A549 (cell line): ENCODE data around the gene BCL11B. TPM values are rescaled to one million over a fixed set of nuclear protein-coding genes. Genes with fewer than 3 reads are reported as not detected.

ENCODE experiments used
- ATAC-seq, 2 experiments: fragments of 200-7000 bp in 1 of 2; fragments of >200 bp in 1 of 2; cut with Nextera tagmentation in 1 of 2; cut with Tn5 transposase in 1 of 2; 3 replicates each; pipeline versions ENCODE4 v1.8.0 to v1.9.1; 2018 to 2020; ENCODE audit warnings: mild to moderate bottlenecking in 1 of 2, moderate library complexity in 1 of 2
- CTCF ChIA-PET: fragments of 300-600 bp; sonication (Branson Sonifier 250); formaldehyde crosslinking; extraction: SDS; loops from one replicate; lab custom pipeline; 2021; ENCODE audit warnings: antibody characterized with exemption, inconsistent platforms; lab: Yijun Ruan, JAX
- POLR2A ChIA-PET: fragments of 350-600 bp; formaldehyde crosslinking; extraction: SDS; loops from one replicate; lab custom pipeline; 2021; ENCODE audit warnings: antibody characterized with exemption, inconsistent platforms; lab: Yijun Ruan, JAX
- DNase-seq, 2 experiments: peaks; one replicate each; pipeline versions ENCODE4 v3.0.0 to v3.0.0-alpha.2; 2011 to 2016; ENCODE audit warnings: low read depth in 1 of 2, low spot score in 1 of 2
- FAIRE-seq: peaks from 2 replicates; lab custom pipeline; 2011; peaks lifted over from hg19 to GRCh38; lab: Jason Lieb, UNC
- H3K27ac ChIP-seq, 2 experiments: fragments of >200 bp; sonication (Bioruptor Twin); formaldehyde crosslinking; 3 replicates each; pipeline ENCODE4 v1.5.1; 2016 to 2017
- H3K4me1 ChIP-seq: fragments of >200 bp; sonication (Bioruptor Twin); formaldehyde crosslinking; 3 replicates; pipeline ENCODE4 v1.6.1; 2016
- H3K4me2 ChIP-seq: fragments of >200 bp; sonication (Bioruptor Twin); formaldehyde crosslinking; 3 replicates; pipeline ENCODE4 v1.6.1; 2016
- H3K4me3 ChIP-seq: fragments of >200 bp; sonication (Bioruptor Twin); formaldehyde crosslinking; 3 replicates; pipeline ENCODE4 v1.5.1; 2016
- H3K9me3 ChIP-seq: fragments of >200 bp; sonication (Bioruptor Twin); formaldehyde crosslinking; 3 replicates; pipeline ENCODE4 v1.6.1; 2016
- ATOH8 ChIP-seq: fragments of 250-450 bp; sonication (Bioruptor Pico); IDR thresholded peaks from 2 replicates; pipeline ENCODE4 v1.5.0; 2020; ENCODE audit warnings: low read depth, mild to moderate bottlenecking, moderate library complexity
- BHLHE40 ChIP-seq: IDR thresholded peaks from 2 replicates; pipeline ENCODE4 v1.6.1; 2012; ENCODE audit warnings: low read depth, low read length, inconsistent platforms
- CBX8 ChIP-seq: fragments of 200-600 bp; sonication (generic); IDR thresholded peaks from 2 replicates; pipeline ENCODE4 v1.6.1; 2016
- CHD2 ChIP-seq: fragments of 150-350 bp; IDR thresholded peaks from 2 replicates; pipeline ENCODE4 v1.6.1; 2014; ENCODE audit warnings: low read length; ENCODE audit not compliant: partially characterized antibody
- EHF ChIP-seq: fragments of 250-450 bp; sonication (Bioruptor Pico); IDR thresholded peaks from 2 replicates; pipeline ENCODE4 v1.5.0; 2020; ENCODE audit warnings: mild to moderate bottlenecking
- FOSB ChIP-seq: fragments of 250-450 bp; sonication (Bioruptor Pico); IDR thresholded peaks from 2 replicates; pipeline ENCODE4 v1.5.0; 2020; ENCODE audit warnings: mild to moderate bottlenecking, moderate library complexity
- HEYL ChIP-seq: fragments of 250-450 bp; sonication (Bioruptor Pico); IDR thresholded peaks from 2 replicates; pipeline ENCODE4 v1.8.0; 2021; ENCODE audit warnings: mild to moderate bottlenecking, moderate library complexity
- HMGXB4 ChIP-seq: fragments of 250-450 bp; sonication (Bioruptor Pico); IDR thresholded peaks from 2 replicates; pipeline ENCODE4 v1.5.0; 2021; ENCODE audit warnings: mild to moderate bottlenecking, moderate library complexity, borderline replicate concordance
- JUNB ChIP-seq: fragments of >200 bp; sonication (Bioruptor Twin); formaldehyde crosslinking; IDR thresholded peaks from 2 replicates; pipeline ENCODE4 v1.6.1; 2016
- KDM1A ChIP-seq: fragments of 200-600 bp; sonication (generic); IDR thresholded peaks from 2 replicates; pipeline ENCODE4 v1.6.1; 2016; ENCODE audit warnings: low read depth, mild to moderate bottlenecking
- KDM5A ChIP-seq: fragments of 200-600 bp; sonication (generic); IDR thresholded peaks from 2 replicates; pipeline ENCODE4 v1.6.1; 2016; ENCODE audit warnings: antibody characterized with exemption, mild to moderate bottlenecking
- MAFK ChIP-seq: fragments of 450-650 bp; IDR thresholded peaks from 2 replicates; pipeline ENCODE4 v1.6.1; 2014; ENCODE audit not compliant: partially characterized antibody
- MAZ ChIP-seq: fragments of 150-350 bp; IDR thresholded peaks from 2 replicates; pipeline ENCODE4 v1.6.1; 2014; ENCODE audit warnings: antibody characterized with exemption, low read depth, low read length, borderline replicate concordance
- NFE2L2 ChIP-seq: fragments of 150-350 bp; conservative IDR thresholded peaks from 2 replicates; pipeline ENCODE4 v1.6.1; 2014; ENCODE audit warnings: low read length
- NPAS2 ChIP-seq: fragments of 250-450 bp; sonication (Bioruptor Pico); IDR thresholded peaks from 2 replicates; pipeline ENCODE4 v1.8.0; 2022; ENCODE audit warnings: mild to moderate bottlenecking, moderate library complexity, borderline replicate concordance
- POLR2A ChIP-seq: IDR thresholded peaks from 2 replicates; pipeline ENCODE4 v1.6.1; 2012; ENCODE audit warnings: mild to moderate bottlenecking, low read length
- RFX5 ChIP-seq: fragments of 450-650 bp; IDR thresholded peaks from 2 replicates; pipeline ENCODE4 v1.7.1; 2014; ENCODE audit warnings: antibody characterized with exemption, mild to moderate bottlenecking, moderate library complexity
- RNF2 ChIP-seq: fragments of 200-600 bp; sonication (generic); IDR thresholded peaks from 2 replicates; pipeline ENCODE4 v1.6.1; 2016; ENCODE audit warnings: low read depth, mild to moderate bottlenecking, antibody characterized with exemption, moderate library complexity, borderline replicate concordance
- SMC3 ChIP-seq: fragments of >200 bp; sonication (Bioruptor Twin); formaldehyde crosslinking; IDR thresholded peaks from 3 replicates; pipeline ENCODE4 v1.6.1; 2018; ENCODE audit warnings: inconsistent platforms
- TP53 ChIP-seq: fragments of 250-450 bp; sonication (Bioruptor Pico); IDR thresholded peaks from 2 replicates; pipeline ENCODE4 v1.5.0; 2021; ENCODE audit warnings: mild to moderate bottlenecking, moderate library complexity
- ZSCAN20 ChIP-seq: fragments of 250-450 bp; sonication (Bioruptor Pico); IDR thresholded peaks from 2 replicates; pipeline ENCODE4 v1.8.0; 2022; ENCODE audit warnings: mild to moderate bottlenecking, moderate library complexity
- WGBS: methylation state at CpG from one replicate; pipeline ENCODE4 v1.1.6; 2017; ENCODE audit errors: missing lambda C conversion rate; 5-methylcytosine and 5-hydroxymethylcytosine counted together
- polyA plus RNA-seq, 4 experiments: library from polyadenylated mRNA; depleted of rRNA in 3 of 4; stranded (reverse); fragments of >200 nt; fragmentation: RNase III in 1 of 4; extraction: RNeasy Plus Mini Kit Qiagen cat#74134 plus additional on column Dnase treatment in 1 of 4; gene quantifications; 2 replicates in 3 of 4; 3 replicates in 1 of 4; pipeline ENCODE4 v1.2.3, GENCODE V29; 2011 to 2017

Gene BCL11B
- polyA plus RNA-seq, 2 of the 4 experiments (the other 2 are of a cell fraction): 0.43 to 0.49 TPM

- H3K4me1 ChIP-seq: 0 out of 3 replicates have a peak, but pooled peaks cover 3% of the 10 kb centered on the region
- no peak overlapping the region for H3K27ac ChIP-seq
- no peak for DNase-seq
- ChIA-PET CTCF (no interaction called here), POLR2A (no interaction called here)
- H3K9me3 ChIP-seq: no peaks in the 10 kb centered on the region
- no peak for FAIRE-seq
- no peak for ATAC-seq
- H3K4me2 ChIP-seq: no peak overlapping the region
- WGBS: 69% methylated on average over 8 of the region's 8 CpGs
- no peak for TF ChIP-seq CBX8
- TF ChIP-seq HEYL: no peak
- no peak for TF ChIP-seq ZSCAN20
- no peak for TF ChIP-seq BHLHE40
- no peak for TF ChIP-seq TP53 (CRISPR knock-in tag)
- TF ChIP-seq ATOH8: no peak
- TF ChIP-seq FOSB (CRISPR knock-in tag): no peak
- no peak for TF ChIP-seq MAZ
- H3K4me3 ChIP-seq: no peak overlapping the region
Measured at GRCh38 chr14:99263564-99264330, 8.2 kb downstream of the BCL11B start.

GRCh38 chr14:99262977-99263448 is 9.0 kb downstream of the BCL11B start:
- no peaks in the 10 kb centered on the region for H3K9me3 ChIP-seq
- ATAC-seq: no peak
- no peak overlapping the region for H3K27ac ChIP-seq
- TF ChIP-seq ZSCAN20 (no peak), MAFK (no peak), POLR2A (no peak), RFX5 (no peak), JUNB (no peak), KDM1A (no peak), NFE2L2 (no peak), HEYL (no peak), TP53 (CRISPR knock-in tag) (no peak), SMC3 (no peak), NPAS2 (CRISPR knock-in tag) (no peak), RNF2 (no peak), HMGXB4 (no peak), KDM5A (no peak), EHF (CRISPR knock-in tag) (no peak)
- POLR2A ChIA-PET: no interaction called here
- DNase-seq: no peak
- no peak overlapping the region for H3K4me3 ChIP-seq
- H3K4me2 ChIP-seq: no peak overlapping the region
- FAIRE-seq: no peak
- CTCF ChIA-PET: no interaction called here
- 69% methylated on average over 11 of the region's 11 CpGs for WGBS
- H3K4me1 ChIP-seq: 0 out of 3 replicates have a peak, but pooled peaks cover 3% of the 10 kb centered on the region

- H3K4me1 ChIP-seq: 0 out of 3 replicates have a peak, but pooled peaks cover 3% of the 10 kb centered on the region
- no peak for TF ChIP-seq RNF2
- no peak for TF ChIP-seq CHD2
- no peak for ATAC-seq
- H3K9me3 ChIP-seq: no peaks in the 10 kb centered on the region
- FAIRE-seq: no peak
- no peak overlapping the region for H3K4me2 ChIP-seq
- DNase-seq: no peak
- CTCF ChIA-PET: no interaction called here
- no peak overlapping the region for H3K4me3 ChIP-seq
- POLR2A ChIA-PET: no interaction called here
- no peak overlapping the region for H3K27ac ChIP-seq
- 82% methylated on average over 25 of the region's 25 CpGs for WGBS
Measured at GRCh38 chr14:99261912-99262787, 9.8 kb downstream of the BCL11B start.
